ENCODE results near the gene TMC3. TPM values are rescaled to one million over a fixed set of nuclear protein-coding genes. Genes with fewer than 3 reads are reported as not detected.
"Not testable (repeated sequence)": the region's sequence is repeated elsewhere in the genome, so short reads cannot be mapped to it uniquely, and the experiment has no call there.

The TMC3 gene
- total RNA-seq, 2 experiments from 2014 or later = not detected

- POLR2A ChIA-PET = interaction anchor here (1.4 kb wide), 1 partner anchor 37 kb away, joined by 3 read pairs; no protein-coding TSS in a partner anchor
- Histone ChIP-seq H3K27ac (ENCODE audit: low read depth, low read length, poor library complexity, severe bottlenecking) (no peak overlapping the region), H2AFZ (ENCODE audit: low read length) (no peak overlapping the region), H3K36me3 (ENCODE audit: insufficient read depth, low read length) (no peaks in the 10 kb centered on the region), H3K4me3 (ENCODE audit: low read depth, low read length, poor library complexity, severe bottlenecking) (no peak overlapping the region), H3K79me2 (ENCODE audit: insufficient read depth, low read depth, low read length) (no peaks in the 10 kb centered on the region), H3K9me3 (ENCODE audit: low read length) (no peaks in the 10 kb centered on the region), H3K4me2 (ENCODE audit: low read length) (no peak overlapping the region), H4K20me1 (ENCODE audit: insufficient read depth, low read length) (no peaks in the 10 kb centered on the region), H3K4me1 (ENCODE audit: insufficient read depth, low read length, poor library complexity, severe bottlenecking) (peaks cover 34% of the 10 kb centered on the region), H3K9me2 (ENCODE audit: insufficient read depth, low read length) (no peaks in the 10 kb centered on the region)
- intact Hi-C loops (cut with micrococcal nuclease; ENCODE audit: unreplicated experiment) = loop anchor here (5.0 to 10.0 kb wide), 2 partner anchors 178 to 225 kb away; no protein-coding TSS in a partner anchor
- no TSS peak for BruUV-seq (replicated peaks)
- DNase-seq (ENCODE audit: low spot score) = no peak
- no peak for TF ChIP-seq CTCF (conservative IDR thresholded peaks at IDR 0.05; ENCODE audit: low read length)
- no peak for TF ChIP-seq EZH2phosphoT487 (IDR thresholded peaks at IDR 0.05; ENCODE audit: borderline replicate concordance, low read depth, low read length)
- CTCF ChIA-PET (ENCODE audit: unreplicated experiment) = no interaction called here
Observed at GRCh38 chr15:81332326-81332725, 41.7 kb downstream of the TMC3 start.

- no peak overlapping the region for H3K4me3 ChIP-seq (ENCODE audit: low read depth, low read length, poor library complexity, severe bottlenecking)
- intact Hi-C loops (cut with micrococcal nuclease; ENCODE audit: unreplicated experiment) = loop anchor here (5.0 to 10.0 kb wide), 2 partner anchors 177 to 224 kb away; no protein-coding TSS in a partner anchor
- CTCF ChIA-PET (ENCODE audit: unreplicated experiment) = no interaction called here
- POLR2A ChIA-PET = interaction anchor here (1.4 kb wide), 1 partner anchor 36 kb away, joined by 3 read pairs; no protein-coding TSS in a partner anchor
- DNase-seq (ENCODE audit: low spot score) = no peak
- no peak overlapping the region for H3K4me2 ChIP-seq (ENCODE audit: low read length)
- H3K9me2 ChIP-seq (ENCODE audit: insufficient read depth, low read length) = no peaks in the 10 kb centered on the region
- H3K79me2 ChIP-seq (ENCODE audit: insufficient read depth, low read depth, low read length) = no peaks in the 10 kb centered on the region
- BruUV-seq (replicated peaks) = no TSS peak
- H3K9me3 ChIP-seq (ENCODE audit: low read length) = no peaks in the 10 kb centered on the region
- no peaks in the 10 kb centered on the region for H4K20me1 ChIP-seq (ENCODE audit: insufficient read depth, low read length)
- TF ChIP-seq CTCF (conservative IDR thresholded peaks at IDR 0.05; ENCODE audit: low read length) = no peak
- TF ChIP-seq EZH2phosphoT487 (IDR thresholded peaks at IDR 0.05; ENCODE audit: borderline replicate concordance, low read depth, low read length) = no peak
- no peak overlapping the region for H3K27ac ChIP-seq (ENCODE audit: low read depth, low read length, poor library complexity, severe bottlenecking)
- H3K36me3 ChIP-seq (ENCODE audit: insufficient read depth, low read length) = no peaks in the 10 kb centered on the region
- peaks cover 38% of the 10 kb centered on the region for H3K4me1 ChIP-seq (ENCODE audit: insufficient read depth, low read length, poor library complexity, severe bottlenecking)
- no peak overlapping the region for H2AFZ ChIP-seq (ENCODE audit: low read length)
Observed at GRCh38 chr15:81331600-81331999, 42.4 kb downstream of the TMC3 start.

- H3K79me2 ChIP-seq (ENCODE audit: insufficient read depth, low read depth, low read length); H3K4me2 ChIP-seq (ENCODE audit: low read length); H3K9me3 ChIP-seq (ENCODE audit: low read length); H3K9me2 ChIP-seq (ENCODE audit: insufficient read depth, low read length); H3K27ac ChIP-seq (ENCODE audit: low read depth, low read length, poor library complexity, severe bottlenecking); H3K36me3 ChIP-seq (ENCODE audit: insufficient read depth, low read length); DNase-seq (ENCODE audit: low spot score); CTCF ChIA-PET (ENCODE audit: unreplicated experiment); H3K4me3 ChIP-seq (ENCODE audit: low read depth, low read length, poor library complexity, severe bottlenecking); H2AFZ ChIP-seq (ENCODE audit: low read length); BruUV-seq (replicated peaks); POLR2A ChIA-PET; H4K20me1 ChIP-seq (ENCODE audit: insufficient read depth, low read length): not testable (repeated sequence)
- peaks cover 34% of the 10 kb centered on the region for H3K4me1 ChIP-seq (ENCODE audit: insufficient read depth, low read length, poor library complexity, severe bottlenecking)
- intact Hi-C loops (cut with micrococcal nuclease; ENCODE audit: unreplicated experiment) = loop anchor here (5.0 to 10.0 kb wide), 2 partner anchors 176 to 224 kb away; no protein-coding TSS in a partner anchor
Observed at GRCh38 chr15:81331141-81331540, 42.9 kb downstream of the TMC3 start.
